Measurements from ENCODE around the gene RIPK1. TPM values are rescaled to one million over a fixed set of nuclear protein-coding genes. Genes with fewer than 3 reads are reported as not detected.

The RIPK1 gene
- total and polyA plus RNA-seq, 9 of the 15 experiments (the other 6 are each of a cell fraction or from before 2014, with no cell fraction given): 3.8 to 24.9 (median 17.7) TPM

- TF ChIP-seq BACH1 (tag; IDR thresholded peaks at IDR 0.05) (no peak), ZKSCAN1 (IDR thresholded peaks at IDR 0.05; ENCODE audit: low read depth, low read length) (no peak), MTA3 (IDR thresholded peaks at IDR 0.05; ENCODE audit: borderline replicate concordance) (peak; percentile 88), ZNF696 (CRISPR knock-in tag; conservative IDR thresholded peaks at IDR 0.05) (no peak), HDAC8 (tag; IDR thresholded peaks at IDR 0.05) (peak; percentile 64; the same call in 1 of the 2 replicates), SIX5 (IDR thresholded peaks at IDR 0.05; ENCODE audit: borderline replicate concordance in 1 of 2, insufficient read depth in 1 of 2, low read depth in 1 of 2, low read length in 2 of 2) (no peak), TAL1 (IDR thresholded peaks at IDR 0.05) (no peak), ZNF174 (CRISPR knock-in tag; IDR thresholded peaks at IDR 0.05) (no peak), TCFL5 (CRISPR knock-in tag; conservative IDR thresholded peaks at IDR 0.05) (no peak), ZNF232 (CRISPR knock-in tag; IDR thresholded peaks at IDR 0.05) (no peak), ZNF695 (CRISPR knock-in tag; IDR thresholded peaks at IDR 0.05) (no peak), ZNF408 (CRISPR knock-in tag; IDR thresholded peaks at IDR 0.05; ENCODE audit: low read depth) (no peak), LARP7 (IDR thresholded peaks at IDR 0.05) (0 out of 2 replicates have a peak, but pooled peaks have one; percentile 34), ZNF217 (CRISPR knock-in tag; IDR thresholded peaks at IDR 0.05) (no peak), NKRF (IDR thresholded peaks at IDR 0.05; ENCODE audit: borderline replicate concordance) (peak; percentile 90), ZBTB26 (CRISPR knock-in tag; IDR thresholded peaks at IDR 0.05) (no peak), HDGF (IDR thresholded peaks at IDR 0.05) (peak; percentile 90; the same call in 1 of the 2 replicates), U2AF2 (optimal IDR thresholded peaks at IDR 0.05; ENCODE audit: low read depth, low read length) (no peak), PKNOX1 (IDR thresholded peaks at IDR 0.05) (no peak), SMARCA5 (IDR thresholded peaks at IDR 0.05) (no peak), ZNF41 (CRISPR knock-in tag; conservative IDR thresholded peaks at IDR 0.05) (no peak), TCF3 (CRISPR knock-in tag; IDR thresholded peaks at IDR 0.05) (peak; percentile 19; the same call in 1 of the 2 replicates), MCM5 (IDR thresholded peaks at IDR 0.05; ENCODE audit: low read depth) (no peak), MCM3 (IDR thresholded peaks at IDR 0.05) (no peak), ZBTB17 (CRISPR knock-in tag; IDR thresholded peaks at IDR 0.05) (peak; percentile 44), NFRKB (IDR thresholded peaks at IDR 0.05; ENCODE audit: low read depth) (no peak), SMAD2 (IDR thresholded peaks at IDR 0.05; ENCODE audit: low read depth, low read length) (no peak), SOX6 (IDR thresholded peaks at IDR 0.05) (peak; percentile 26; the same call in 1 of the 2 replicates), FOXK2 (conservative IDR thresholded peaks at IDR 0.05 in 1 of 2, IDR thresholded peaks at IDR 0.05 in 1 of 2; ENCODE audit: low read depth in 2 of 2) (peak; percentile 40 to 50; a peak in 1 of 4 replicates), SNRNP70 (optimal IDR thresholded peaks at IDR 0.05; ENCODE audit: low read depth, low read length) (no peak)
Measured at GRCh38 chr6:3118353-3119039, 50.2 kb downstream of the RIPK1 start, which contains the start of gene BPHL (continued).
